Muscle of leg (tissue), 11 donors: Measurements from ENCODE around the gene GDF2. TPM values are rescaled to one million over a fixed set of nuclear protein-coding genes. Genes with fewer than 3 reads are reported as not detected.

ENCODE experiments used
- DNase-seq: peaks from one replicate; pipeline ENCODE4 v3.0.0; 2013
- H3K27ac ChIP-seq: one replicate; pipeline ENCODE4 v1.5.1; 2013; ENCODE audit warnings: mild to moderate bottlenecking, low read length, control low read depth
- H3K27me3 ChIP-seq: one replicate; pipeline ENCODE4 v1.6.1; 2013; ENCODE audit warnings: low read length; ENCODE audit not compliant: control insufficient read depth, insufficient read depth
- H3K36me3 ChIP-seq: one replicate; pipeline ENCODE4 v1.6.1; 2013; ENCODE audit warnings: low read length; ENCODE audit not compliant: control insufficient read depth, insufficient read depth
- H3K4me1 ChIP-seq: one replicate; pipeline ENCODE4 v1.6.1; 2013; ENCODE audit warnings: low read length; ENCODE audit not compliant: control insufficient read depth, insufficient read depth
- H3K4me3 ChIP-seq: one replicate; pipeline ENCODE4 v1.5.1; 2013; ENCODE audit warnings: low read length, control low read depth
- H3K9me3 ChIP-seq: replicated peaks from 2 replicates; pipeline ENCODE4 v1.6.1; 2013; ENCODE audit warnings: low read depth, low read length; ENCODE audit not compliant: control insufficient read depth
- WGBS: methylation state at CpG from one replicate; pipeline ENCODE4 v1.1.5; 2013; ENCODE audit warnings: missing lambda C conversion rate; ENCODE audit not compliant: insufficient coverage; 5-methylcytosine and 5-hydroxymethylcytosine counted together
- polyA plus RNA-seq, 8 donors: library from polyadenylated mRNA; unstranded; fragments of 120-200 nt; gene quantifications; one replicate each; pipeline versions ENCODE4 v1.2.1 to v1.2.3, GENCODE V29; 2013; ENCODE audit warnings: inconsistent platforms in 1 of 8, low replicate concordance in 1 of 8; ENCODE audit not compliant: insufficient read length in 8 of 8, insufficient read depth in 1 of 8
- total RNA-seq: library from RNA; stranded (reverse); fragments of 120-200 nt; gene quantifications from one replicate; pipeline ENCODE4 v1.2.4, GENCODE V29; 2013

Gene GDF2
- total and polyA plus RNA-seq, 9 donors = not detected

DNA sequence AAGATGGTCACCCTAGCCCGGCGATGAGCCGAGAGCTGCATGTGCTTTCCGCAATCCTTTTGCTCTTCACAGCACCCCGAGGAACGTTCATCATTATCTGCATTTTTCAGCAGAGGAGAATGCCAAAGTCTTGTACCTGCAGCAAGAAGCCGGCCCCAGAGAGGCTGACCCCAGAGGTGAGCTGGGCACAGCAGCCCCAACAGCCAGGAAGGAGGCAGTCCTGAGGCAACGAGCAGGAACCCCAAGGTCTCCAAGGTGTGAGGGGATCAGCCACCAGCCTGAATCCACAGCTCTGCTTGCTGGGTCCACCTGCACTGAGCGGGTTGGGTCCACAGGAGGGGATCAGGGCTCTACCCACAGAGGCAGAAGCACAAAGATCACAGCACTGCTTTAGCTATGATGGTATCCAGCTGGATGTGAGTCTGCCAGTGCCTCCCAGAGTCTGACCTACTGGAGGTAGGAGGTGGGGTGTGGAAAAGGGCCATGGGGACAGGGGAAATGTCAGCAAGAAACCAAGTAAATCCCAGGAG, 39.1 kb upstream of the GDF2 start:
- no peak for DNase-seq
- WGBS = 70% methylated on average over 9 of the region's 9 CpGs
- Histone ChIP-seq H3K4me3 (no peak overlapping the region), H3K36me3 (no peaks in the 10 kb centered on the region), H3K4me1 (no peaks in the 10 kb centered on the region), H3K27ac (no peak overlapping the region), H3K27me3 (peaks cover 8% of the 10 kb centered on the region), H3K9me3 (no peaks in the 10 kb centered on the region)

DNA sequence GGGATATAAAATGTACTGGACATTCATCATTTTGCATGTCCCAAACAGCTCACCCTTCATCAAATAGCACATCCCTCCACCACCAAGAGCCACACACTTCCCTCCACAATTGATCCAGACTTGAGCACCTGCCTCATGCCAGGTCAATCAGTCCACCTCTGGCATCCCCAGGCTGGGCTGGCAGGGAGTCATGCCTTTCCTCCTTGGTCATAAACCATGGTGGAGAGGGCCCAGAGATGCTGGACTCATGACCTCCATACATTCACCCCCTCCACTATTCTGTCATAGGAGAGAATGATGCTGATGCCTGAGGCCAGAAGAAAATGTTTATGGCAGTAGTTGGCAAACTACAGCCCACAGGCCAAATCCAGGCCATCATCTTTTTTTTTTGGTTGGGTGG, 38.4 kb upstream of the GDF2 start:
- no peaks in the 10 kb centered on the region for H3K4me1 ChIP-seq
- H3K27ac ChIP-seq = no peak overlapping the region
- no peak overlapping the region for H3K4me3 ChIP-seq
- no peaks in the 10 kb centered on the region for H3K9me3 ChIP-seq
- no peaks in the 10 kb centered on the region for H3K36me3 ChIP-seq
- H3K27me3 ChIP-seq = peaks cover 10% of the 10 kb centered on the region
- DNase-seq = no peak

DNA sequence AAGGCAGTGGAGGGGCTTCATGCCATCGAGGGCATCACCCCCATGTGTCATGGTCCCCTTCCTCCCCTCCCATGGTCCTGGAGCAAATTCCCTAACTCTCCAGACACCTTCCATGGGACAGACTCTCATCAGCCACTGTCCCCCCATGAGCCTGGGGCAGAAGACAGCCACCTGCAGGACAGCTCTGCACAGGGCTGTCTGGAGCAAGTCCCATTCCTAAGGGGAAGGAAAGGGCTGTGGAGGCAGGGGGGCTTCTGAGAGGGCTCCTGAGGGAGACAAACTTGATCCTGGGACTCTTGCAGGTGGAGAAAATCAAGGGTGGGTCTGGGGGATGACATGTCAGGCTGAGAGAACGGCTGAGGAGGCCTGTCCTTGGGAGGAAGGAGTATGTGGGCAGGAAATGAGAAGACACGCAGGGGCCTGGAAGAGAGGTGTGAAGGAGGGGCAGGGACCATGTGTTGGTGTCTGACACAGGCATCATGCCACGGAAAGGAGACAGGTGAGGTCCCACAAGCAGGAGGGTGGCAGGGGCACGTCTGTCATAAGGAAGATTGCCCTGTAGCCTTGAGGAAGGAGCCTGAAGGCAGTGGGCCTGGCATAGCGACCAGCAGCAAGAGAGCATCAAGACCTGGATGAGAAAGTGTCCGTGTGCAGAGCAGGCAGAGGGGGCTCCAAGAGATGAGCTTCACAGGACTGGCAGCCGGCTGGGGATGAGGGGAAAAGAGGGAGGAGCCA, 36.7 kb upstream of the GDF2 start:
- no peaks in the 10 kb centered on the region for H3K4me1 ChIP-seq
- 57% methylated on average over 7 of the region's 8 CpGs for WGBS

GRCh38 chr10:47286116-47286505, 36.1 kb upstream of the GDF2 start:
- H3K4me1 ChIP-seq = no peaks in the 10 kb centered on the region
- no peak overlapping the region for H3K27ac ChIP-seq
- no peak overlapping the region for H3K4me3 ChIP-seq
- no peak for DNase-seq
- no peaks in the 10 kb centered on the region for H3K9me3 ChIP-seq
- WGBS = 88% methylated on average over 4 of the region's 4 CpGs
- no peaks in the 10 kb centered on the region for H3K36me3 ChIP-seq
- H3K27me3 ChIP-seq = peaks cover 16% of the 10 kb centered on the region

More for the DNA sequence above, 36.7 kb upstream of the GDF2 start:
- Histone ChIP-seq H3K36me3 (no peaks in the 10 kb centered on the region), H3K9me3 (no peaks in the 10 kb centered on the region), H3K27ac (no peak overlapping the region), H3K4me3 (no peak overlapping the region), H3K27me3 (peaks cover 16% of the 10 kb centered on the region)
- DNase-seq = no peak

GRCh38 chr10:47286591-47287315, 35.5 kb upstream of the GDF2 start:
- Histone ChIP-seq H3K27ac (no peak overlapping the region), H3K27me3 (peaks cover 18% of the 10 kb centered on the region), H3K4me3 (no peak overlapping the region), H3K36me3 (no peaks in the 10 kb centered on the region), H3K9me3 (no peaks in the 10 kb centered on the region), H3K4me1 (no peaks in the 10 kb centered on the region)
- WGBS = 82% methylated on average over 3 of the region's 4 CpGs
- no peak for DNase-seq

- WGBS = 62% methylated on average over 10 of the region's 12 CpGs
- no peaks in the 10 kb centered on the region for H3K9me3 ChIP-seq
- H3K4me3 ChIP-seq = no peak overlapping the region
- no peaks in the 10 kb centered on the region for H3K36me3 ChIP-seq
- peaks cover 18% of the 10 kb centered on the region for H3K27me3 ChIP-seq
- no peak for DNase-seq
- no peaks in the 10 kb centered on the region for H3K4me1 ChIP-seq
- no peak overlapping the region for H3K27ac ChIP-seq
Measured at GRCh38 chr10:47287365-47287802, 34.9 kb upstream of the GDF2 start.

- no peaks in the 10 kb centered on the region for H3K4me1 ChIP-seq
- no peak overlapping the region for H3K4me3 ChIP-seq
- H3K27ac ChIP-seq = no peak overlapping the region
- H3K36me3 ChIP-seq = no peaks in the 10 kb centered on the region
- peaks cover 19% of the 10 kb centered on the region for H3K27me3 ChIP-seq
- WGBS = 90% methylated on average over 6 of the region's 6 CpGs
- no peak for DNase-seq
- no peaks in the 10 kb centered on the region for H3K9me3 ChIP-seq
Measured at GRCh38 chr10:47287805-47288204, 34.4 kb upstream of the GDF2 start.

GRCh38 chr10:47288236-47288635, 34.0 kb upstream of the GDF2 start:
- WGBS = 75% methylated on average over 5 of the region's 8 CpGs

GRCh38 chr10:47288916-47289495, 33.2 kb upstream of the GDF2 start:
- Histone ChIP-seq H3K27me3 (peaks cover 20% of the 10 kb centered on the region), H3K9me3 (no peaks in the 10 kb centered on the region), H3K36me3 (no peaks in the 10 kb centered on the region), H3K4me1 (no peaks in the 10 kb centered on the region), H3K27ac (no peak overlapping the region), H3K4me3 (no peak overlapping the region)
- 52% methylated on average over 8 of the region's 9 CpGs for WGBS
- DNase-seq = no peak

More at GRCh38 chr10:47288236-47288635, 34.0 kb upstream of the GDF2 start:
- H3K27ac ChIP-seq = no peak overlapping the region
- H3K36me3 ChIP-seq = no peaks in the 10 kb centered on the region
- H3K9me3 ChIP-seq = no peaks in the 10 kb centered on the region
- H3K27me3 ChIP-seq = peaks cover 20% of the 10 kb centered on the region
- DNase-seq = no peak
- no peak overlapping the region for H3K4me3 ChIP-seq
- no peaks in the 10 kb centered on the region for H3K4me1 ChIP-seq

GRCh38 chr10:47289921-47290320, 32.3 kb upstream of the GDF2 start:
- Histone ChIP-seq H3K27ac (no peak overlapping the region), H3K9me3 (no peaks in the 10 kb centered on the region), H3K4me3 (no peak overlapping the region), H3K27me3 (peaks cover 20% of the 10 kb centered on the region), H3K36me3 (no peaks in the 10 kb centered on the region), H3K4me1 (no peaks in the 10 kb centered on the region)
- DNase-seq = no peak
- WGBS = 95% methylated on average over 3 of the region's 6 CpGs
